Neural crest cell (in vitro differentiated cells): Measurements from ENCODE around the gene EYS. TPM values are rescaled to one million over a fixed set of nuclear protein-coding genes. Genes with fewer than 3 reads are reported as not detected.

Experiments used
- DNase-seq: peaks from one replicate; pipeline ENCODE4 v3.0.0; 2021; ENCODE audit warnings: low read depth, mixed read lengths, low spot score
- H3K27ac Mint-ChIP-seq: one replicate; pipeline ENCODE4 v1.8.0; 2021; ENCODE audit warnings: mild to moderate bottlenecking, mixed read lengths; ENCODE audit not compliant: unreplicated experiment
- H3K27me3 Mint-ChIP-seq: 2 replicates; pipeline ENCODE4 v1.8.0; 2021; ENCODE audit warnings: low read depth, mild to moderate bottlenecking, mixed read lengths
- H3K36me3 Mint-ChIP-seq: 2 replicates; pipeline ENCODE4 v1.8.0; 2021; ENCODE audit warnings: low read depth, mild to moderate bottlenecking, mixed read lengths
- H3K4me1 Mint-ChIP-seq: 2 replicates; pipeline ENCODE4 v1.8.0; 2021; ENCODE audit warnings: mixed read lengths
- H3K4me3 Mint-ChIP-seq: one replicate; pipeline ENCODE4 v1.8.0; 2021; ENCODE audit warnings: mild to moderate bottlenecking, mixed read lengths
- H3K9me3 Mint-ChIP-seq: 2 replicates; pipeline ENCODE4 v1.8.0; 2021; ENCODE audit warnings: mixed read lengths
- CTCF ChIP-seq: fragments of 200-600 bp; sonication (generic); conservative IDR thresholded peaks from 2 replicates; pipeline ENCODE4 v1.5.0; 2021; ENCODE audit warnings: antibody characterized with exemption, mild to moderate bottlenecking
- total RNA-seq: library from RNA; stranded (reverse); gene quantifications from 2 replicates; pipeline ENCODE4 v1.2.1, GENCODE V29; 2021

Gene EYS
- total RNA-seq, 1 donor from 2014 or later: 0.40 TPM

- H3K36me3 Mint-ChIP-seq: no peaks in the 10 kb centered on the region
- no peak overlapping the region for H3K27ac Mint-ChIP-seq
These were observed 1115.4 kb downstream of the EYS start for GRCh38 chr6:64591676-64592036.

GRCh38 chr6:64590965-64591675 lies 1115.9 kb downstream of the EYS start:
- no peaks in the 10 kb centered on the region for H3K27me3 Mint-ChIP-seq
- peaks cover 6% of the 10 kb centered on the region for H3K9me3 Mint-ChIP-seq
- H3K4me3 Mint-ChIP-seq: no peak overlapping the region
- no peak for TF ChIP-seq CTCF
- no peak overlapping the region for H3K27ac Mint-ChIP-seq
- DNase-seq: no peak
- H3K36me3 Mint-ChIP-seq: no peaks in the 10 kb centered on the region
- H3K4me1 Mint-ChIP-seq: peaks cover 12% of the 10 kb centered on the region

More at GRCh38 chr6:64591676-64592036, 1115.4 kb downstream of the EYS start:
- Mint-ChIP-seq H3K4me1 (peaks cover 12% of the 10 kb centered on the region), H3K4me3 (no peak overlapping the region), H3K9me3 (peaks cover 6% of the 10 kb centered on the region), H3K27me3 (no peaks in the 10 kb centered on the region)
- no peak for TF ChIP-seq CTCF
- no peak for DNase-seq

GRCh38 chr6:64589961-64590360 lies 1117.1 kb downstream of the EYS start:
- H3K36me3 Mint-ChIP-seq: no peaks in the 10 kb centered on the region
- peaks cover 2% of the 10 kb centered on the region for H3K9me3 Mint-ChIP-seq
- DNase-seq: no peak
- H3K27ac Mint-ChIP-seq: no peak overlapping the region
- TF ChIP-seq CTCF: no peak
- H3K4me1 Mint-ChIP-seq: peaks cover 12% of the 10 kb centered on the region
- no peaks in the 10 kb centered on the region for H3K27me3 Mint-ChIP-seq
- H3K4me3 Mint-ChIP-seq: no peak overlapping the region

GRCh38 chr6:64580346-64580745 lies 1126.7 kb downstream of the EYS start:
- no peak for TF ChIP-seq CTCF
- Mint-ChIP-seq H3K4me3 (no peak overlapping the region), H3K4me1 (no peaks in the 10 kb centered on the region), H3K9me3 (peaks cover 3% of the 10 kb centered on the region), H3K27ac (no peak overlapping the region), H3K27me3 (no peaks in the 10 kb centered on the region), H3K36me3 (no peaks in the 10 kb centered on the region)
- no peak for DNase-seq

GRCh38 chr6:64553249-64553786 lies 1153.7 kb downstream of the EYS start:
- DNase-seq: no peak
- H3K36me3 Mint-ChIP-seq: no peaks in the 10 kb centered on the region
- H3K27ac Mint-ChIP-seq: no peak overlapping the region
- H3K27me3 Mint-ChIP-seq: no peaks in the 10 kb centered on the region
- peaks cover 6% of the 10 kb centered on the region for H3K9me3 Mint-ChIP-seq
- TF ChIP-seq CTCF: no peak
- no peak overlapping the region for H3K4me3 Mint-ChIP-seq
- no peaks in the 10 kb centered on the region for H3K4me1 Mint-ChIP-seq
